Astrocyte (in vitro differentiated cells and primary cell): ENCODE data around the gene PRKAG3. TPM values are rescaled to one million over a fixed set of nuclear protein-coding genes. Genes with fewer than 3 reads are reported as not detected.
A peak's percentile ranks its signal among the peaks of the same experiment; 100 is the strongest.

Experiments used
- DNase-seq: peaks from one replicate; pipeline ENCODE4 v3.0.0-alpha.2; 2010; ENCODE audit warnings: low read depth
- FAIRE-seq: peaks from 2 replicates; lab custom pipeline; 2011; peaks lifted over from hg19 to GRCh38; lab: Jason Lieb, UNC
- H2AFZ ChIP-seq: 2 replicates; pipeline ENCODE4 v1.6.0; 2012; ENCODE audit warnings: low read depth, low read length, inconsistent platforms
- H3K27ac ChIP-seq: 2 replicates; pipeline ENCODE4 v1.5.1; 2011; ENCODE audit warnings: low read depth, low read length, inconsistent platforms
- H3K27me3 ChIP-seq: 2 replicates; pipeline ENCODE4 v1.6.0; 2011; ENCODE audit warnings: low read length, inconsistent platforms; ENCODE audit not compliant: insufficient read depth
- H3K36me3 ChIP-seq: 2 replicates; pipeline ENCODE4 v1.5.1; 2011; ENCODE audit warnings: low read length, inconsistent platforms; ENCODE audit not compliant: insufficient read depth
- H3K4me1 ChIP-seq: 2 replicates; pipeline ENCODE4 v1.5.1; 2011; ENCODE audit warnings: low read length, inconsistent platforms; ENCODE audit not compliant: insufficient read depth
- H3K4me2 ChIP-seq: 2 replicates; pipeline ENCODE4 v1.6.0; 2012; ENCODE audit warnings: low read length, inconsistent platforms
- H3K4me3 ChIP-seq: 2 replicates; pipeline ENCODE4 v1.5.1; 2011; ENCODE audit warnings: low read depth, mild to moderate bottlenecking, low read length, inconsistent platforms; ENCODE audit not compliant: insufficient read depth
- H3K79me2 ChIP-seq: 2 replicates; pipeline ENCODE4 v1.6.0; 2012; ENCODE audit warnings: mild to moderate bottlenecking, low read length, inconsistent platforms; ENCODE audit not compliant: insufficient read depth
- H3K9ac ChIP-seq: 2 replicates; pipeline ENCODE4 v1.6.0; 2012; ENCODE audit warnings: mild to moderate bottlenecking, low read length, inconsistent platforms
- H3K9me3 ChIP-seq: 2 replicates; pipeline ENCODE4 v1.5.1; 2012; ENCODE audit warnings: low read depth, mild to moderate bottlenecking, low read length, inconsistent platforms; ENCODE audit not compliant: insufficient read depth
- H4K20me1 ChIP-seq: 2 replicates; pipeline ENCODE4 v1.6.0; 2012; ENCODE audit warnings: low read length, inconsistent platforms; ENCODE audit not compliant: insufficient read depth
- H3K27ac Mint-ChIP-seq: one replicate; pipeline ENCODE4 v1.8.0; 2021; ENCODE audit warnings: mild to moderate bottlenecking, mixed read lengths; ENCODE audit not compliant: unreplicated experiment
- H3K27me3 Mint-ChIP-seq: one replicate; pipeline ENCODE4 v1.8.0; 2021; ENCODE audit warnings: low read depth, mixed read lengths; ENCODE audit not compliant: unreplicated experiment
- H3K36me3 Mint-ChIP-seq: one replicate; pipeline ENCODE4 v1.8.0; 2021; ENCODE audit warnings: low read depth, mixed read lengths; ENCODE audit not compliant: unreplicated experiment
- H3K4me1 Mint-ChIP-seq: one replicate; pipeline ENCODE4 v1.8.0; 2021; ENCODE audit warnings: low read depth, mixed read lengths; ENCODE audit not compliant: unreplicated experiment
- H3K4me3 Mint-ChIP-seq: one replicate; pipeline ENCODE4 v1.8.0; 2021; ENCODE audit warnings: mild to moderate bottlenecking, moderate library complexity, mixed read lengths; ENCODE audit not compliant: unreplicated experiment
- H3K9me3 Mint-ChIP-seq: one replicate; pipeline ENCODE4 v1.8.0; 2021; ENCODE audit warnings: mild to moderate bottlenecking, mixed read lengths; ENCODE audit not compliant: unreplicated experiment
- CTCF ChIP-seq: IDR thresholded peaks from 2 replicates; pipeline ENCODE4 v1.5.1; 2011; ENCODE audit warnings: low read depth, mild to moderate bottlenecking, inconsistent platforms, low read length, moderate library complexity; ENCODE audit not compliant: insufficient read depth
- EZH2 ChIP-seq: IDR thresholded peaks from 2 replicates; pipeline ENCODE4 v1.6.1; 2012; ENCODE audit warnings: mild to moderate bottlenecking, low read length, inconsistent platforms; ENCODE audit not compliant: insufficient read depth
- total RNA-seq: library from RNA; stranded (reverse); gene quantifications from 2 replicates; pipeline ENCODE4 v1.2.1, GENCODE V29; 2021

PRKAG3 gene
- total RNA-seq, 1 donor from 2014 or later, result not detected

- Mint-ChIP-seq H3K4me1 (peaks cover 22% of the 10 kb centered on the region), H3K4me3 (no peak overlapping the region), H3K36me3 (no peaks in the 10 kb centered on the region), H3K27me3 (peaks cover 72% of the 10 kb centered on the region), H3K27ac (no peak overlapping the region), H3K9me3 (no peaks in the 10 kb centered on the region)
- DNase-seq, result no peak
- Histone ChIP-seq H3K9ac (no peak overlapping the region), H3K4me1 (no peaks in the 10 kb centered on the region), H3K36me3 (no peaks in the 10 kb centered on the region), H3K27me3 (peaks cover 85% of the 10 kb centered on the region), H3K4me2 (no peak overlapping the region), H3K79me2 (no peaks in the 10 kb centered on the region), H4K20me1 (peaks cover 3% of the 10 kb centered on the region), H3K27ac (no peak overlapping the region), H3K9me3 (peaks cover 4% of the 10 kb centered on the region), H2AFZ (no peak overlapping the region), H3K4me3 (no peak overlapping the region)
- TF ChIP-seq CTCF (no peak), EZH2 (no peak)
- no peak for FAIRE-seq
Observed at GRCh38 chr2:218877331-218877730, 45.7 kb upstream of the PRKAG3 start.

DNA sequence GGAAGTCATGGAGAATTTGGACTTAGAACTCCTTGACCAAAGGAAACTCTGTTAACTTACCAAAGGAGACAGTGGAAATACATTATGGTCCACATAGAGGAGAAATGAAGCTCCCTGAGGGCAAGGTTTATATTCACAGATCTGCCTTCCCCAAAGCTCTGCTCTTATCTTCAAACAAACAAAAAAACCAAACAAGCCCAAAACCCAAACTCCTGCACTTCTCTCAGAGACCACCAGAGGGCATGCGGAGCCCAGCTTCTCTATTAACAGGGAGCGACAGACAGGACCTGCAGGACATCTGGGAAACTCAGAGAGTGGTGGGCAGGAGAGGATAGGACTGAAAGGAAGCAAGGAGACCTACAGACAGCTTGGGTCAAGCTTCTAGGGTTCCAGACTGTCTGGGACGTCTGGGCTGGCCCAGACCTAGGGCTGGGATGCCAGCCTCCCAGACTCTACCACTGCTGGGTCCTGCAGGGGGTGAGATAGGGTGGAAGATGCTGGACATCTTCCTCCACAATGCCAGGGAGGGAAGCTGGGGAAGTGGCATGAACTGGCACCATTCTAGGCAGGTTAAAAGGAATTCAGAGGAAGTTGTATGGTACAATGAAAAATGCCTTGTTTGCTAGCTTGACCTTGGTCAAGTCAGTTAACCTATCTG lies 45.1 kb upstream of the PRKAG3 start:
- H3K36me3 Mint-ChIP-seq, result no peaks in the 10 kb centered on the region
- H2AFZ ChIP-seq, result no peak overlapping the region
- peak; percentile 18 for DNase-seq

More for the DNA sequence above, 45.1 kb upstream of the PRKAG3 start:
- peaks cover 72% of the 10 kb centered on the region for H3K27me3 Mint-ChIP-seq
- Histone ChIP-seq H3K4me1 (no peaks in the 10 kb centered on the region), H3K27ac (no peak overlapping the region), H3K9ac (no peak overlapping the region), H3K4me3 (no peak overlapping the region), H3K27me3 (peaks cover 85% of the 10 kb centered on the region), H4K20me1 (peaks cover 10% of the 10 kb centered on the region), H3K4me2 (no peak overlapping the region), H3K79me2 (no peaks in the 10 kb centered on the region), H3K36me3 (no peaks in the 10 kb centered on the region), H3K9me3 (peaks cover 4% of the 10 kb centered on the region)
- peaks cover 2% of the 10 kb centered on the region for H3K9me3 Mint-ChIP-seq
- FAIRE-seq, result no peak
- no peak overlapping the region for H3K27ac Mint-ChIP-seq
- H3K4me3 Mint-ChIP-seq, result no peak overlapping the region
- TF ChIP-seq CTCF (peak; percentile 99), EZH2 (no peak)
- H3K4me1 Mint-ChIP-seq, result peaks cover 20% of the 10 kb centered on the region
